Measurements from ENCODE around the gene ZEB2. TPM values are rescaled to one million over a fixed set of nuclear protein-coding genes. Genes with fewer than 3 reads are reported as not detected.

ZEB2 gene
- total and polyA plus RNA-seq, 8 donors = 10.7 to 161 (median 43.1) TPM

GRCh38 chr2:144560251-144560650 is 40.3 kb upstream of the ZEB2 start:
- WGBS, 5 donors = 59 to 77% (median 69%) methylated on average over 1 of the region's 1 CpG
- Histone ChIP-seq H3K4me3 (no peak overlapping the region), H3K36me3 (no peaks in the 10 kb centered on the region), H3K27me3 (no peaks in the 10 kb centered on the region), H3K9me3 (no peaks in the 10 kb centered on the region), H3K4me1 (no peaks in the 10 kb centered on the region), H3K27ac (no peak overlapping the region)
- TF ChIP-seq POLR2A (IDR thresholded peaks at IDR 0.05) (no peak), EP300 (IDR thresholded peaks at IDR 0.05) (no peak)
- intact Hi-C loops (cut with DNase I; ENCODE audit: low total_unique reads) = no loop called here
- no peak for DNase-seq

GRCh38 chr2:144559681-144560080 is 39.8 kb upstream of the ZEB2 start:
- intact Hi-C loops (cut with DNase I; ENCODE audit: low total_unique reads) = no loop called here
- TF ChIP-seq POLR2AphosphoS5 (IDR thresholded peaks at IDR 0.05) (no peak), CTCF (IDR thresholded peaks at IDR 0.05) (no peak), POLR2A (IDR thresholded peaks at IDR 0.05) (no peak), EP300 (IDR thresholded peaks at IDR 0.05) (no peak)
- WGBS, 5 donors = 64 to 93% (median 83%) methylated on average over 3 of the region's 3 CpGs
- no peak for DNase-seq
- Histone ChIP-seq H3K27ac (no peak overlapping the region), H3K27me3 (no peaks in the 10 kb centered on the region), H3K4me3 (no peak overlapping the region), H3K4me1 (no peaks in the 10 kb centered on the region), H3K36me3 (no peaks in the 10 kb centered on the region), H3K9me3 (no peaks in the 10 kb centered on the region)

- intact Hi-C loops (cut with DNase I; ENCODE audit: low total_unique reads) = no loop called here
- no peak for TF ChIP-seq POLR2AphosphoS5 (IDR thresholded peaks at IDR 0.05)
- TF ChIP-seq CTCF (IDR thresholded peaks at IDR 0.05) = no peak
- TF ChIP-seq EP300 (IDR thresholded peaks at IDR 0.05) = no peak
- TF ChIP-seq POLR2A (IDR thresholded peaks at IDR 0.05) = no peak
- peaks cover 0 to 4% (median 0%) of the 10 kb centered on the region in 4 donors for H3K4me1 ChIP-seq
- 75 to 94% (median 86%) methylated on average over 1 of the region's 1 CpG for WGBS, 5 donors
- H3K4me3 ChIP-seq = no peak overlapping the region
- no peak overlapping the region for H3K27ac ChIP-seq
- no peaks in the 10 kb centered on the region for H3K36me3 ChIP-seq
- DNase-seq = no peak
- H3K9me3 ChIP-seq = no peaks in the 10 kb centered on the region
- no peaks in the 10 kb centered on the region for H3K27me3 ChIP-seq
These were observed 39.3 kb upstream of the ZEB2 start for GRCh38 chr2:144559242-144559641.

GRCh38 chr2:144554492-144555210 is 34.7 kb upstream of the ZEB2 start:
- intact Hi-C loops (cut with DNase I; ENCODE audit: low total_unique reads) = no loop called here
- TF ChIP-seq POLR2A (IDR thresholded peaks at IDR 0.05) = no peak
- TF ChIP-seq EP300 (IDR thresholded peaks at IDR 0.05) = no peak
- TF ChIP-seq CTCF (IDR thresholded peaks at IDR 0.05) = no peak
- TF ChIP-seq POLR2AphosphoS5 (IDR thresholded peaks at IDR 0.05) = no peak

GRCh38 chr2:144553379-144553778 is 33.5 kb upstream of the ZEB2 start:
- Histone ChIP-seq H3K4me1 (peaks cover 0 to 8% (median 0%) of the 10 kb centered on the region in 4 donors), H3K9me3 (no peaks in the 10 kb centered on the region), H3K4me3 (no peak overlapping the region), H3K27me3 (no peaks in the 10 kb centered on the region), H3K36me3 (no peaks in the 10 kb centered on the region), H3K27ac (no peak overlapping the region)
- intact Hi-C loops (cut with DNase I; ENCODE audit: low total_unique reads) = no loop called here
- DNase-seq = no peak
- no peak for TF ChIP-seq POLR2AphosphoS5 (IDR thresholded peaks at IDR 0.05)
- TF ChIP-seq EP300 (IDR thresholded peaks at IDR 0.05) = no peak
- no peak for TF ChIP-seq CTCF (IDR thresholded peaks at IDR 0.05)
- TF ChIP-seq POLR2A (IDR thresholded peaks at IDR 0.05) = no peak
- WGBS, 5 donors = 73 to 91% (median 78%) methylated on average over 3 of the region's 3 CpGs

More at GRCh38 chr2:144554492-144555210, 34.7 kb upstream of the ZEB2 start:
- Histone ChIP-seq H3K4me3 (no peak overlapping the region), H3K36me3 (no peaks in the 10 kb centered on the region), H3K9me3 (no peaks in the 10 kb centered on the region), H3K27ac (no peak overlapping the region), H3K4me1 (peaks cover 0 to 8% (median 0%) of the 10 kb centered on the region in 4 donors), H3K27me3 (no peaks in the 10 kb centered on the region)
- 42 to 52% (median 47%) methylated on average over 5 of the region's 5 CpGs for WGBS, 5 donors
- no peak for DNase-seq

Measured in stomach (tissue), 9 donors.